Uterus (tissue), 4 donors: ENCODE measurements around the gene PLA2G6. TPM values are rescaled to one million over a fixed set of nuclear protein-coding genes. Genes with fewer than 3 reads are reported as not detected.
"Not testable (repeated sequence)": the region's sequence is repeated elsewhere in the genome, so short reads cannot be mapped to it uniquely, and the experiment has no call there.

Source experiments
- DNase-seq, 2 donors: peaks; one replicate each; pipeline ENCODE4 v3.0.0-alpha.2; 2019 to 2020
- H3K27ac ChIP-seq, 2 donors: fragments of 200-600 bp; sonication (generic); 1 replicate in 1 of 2; 2 replicates in 1 of 2; pipeline ENCODE4 v1.5.1; 2016 to 2018
- H3K27me3 ChIP-seq, 2 donors: fragments of 200-600 bp; sonication (generic); one replicate each; pipeline ENCODE4 v1.5.1; 2018 to 2019; ENCODE audit warnings: control low read depth in 1 of 2
- H3K36me3 ChIP-seq, 2 donors: fragments of 200-600 bp; sonication (generic); one replicate each; pipeline ENCODE4 v1.5.1; 2019; ENCODE audit warnings: control low read depth in 1 of 2
- H3K4me1 ChIP-seq, 2 donors: fragments of 200-600 bp; sonication (generic); one replicate each; pipeline ENCODE4 v1.5.1; 2018 to 2019; ENCODE audit warnings: control low read depth in 1 of 2
- H3K4me3 ChIP-seq, 2 donors: fragments of 200-600 bp; sonication (generic); 1 replicate in 1 of 2; 2 replicates in 1 of 2; pipeline ENCODE4 v1.5.1; 2018 to 2019; ENCODE audit warnings: mild to moderate bottlenecking in 1 of 2
- H3K9me3 ChIP-seq, 2 donors: fragments of 200-600 bp; sonication (generic); one replicate each; pipeline ENCODE4 v1.5.1; 2019; ENCODE audit warnings: control low read depth in 1 of 2
- CTCF ChIP-seq, 4 experiments: fragments of 200-600 bp in 2 of 4; fragments of 450-650 bp in 2 of 4; sonication (generic) in 2 of 4; IDR thresholded peaks; one replicate each; pipeline ENCODE4 v1.5.1; 2016 to 2019; ENCODE audit warnings: antibody characterized with exemption in 4 of 4, mild to moderate bottlenecking in 2 of 4, moderate library complexity in 1 of 4
- POLR2A ChIP-seq, 2 donors: fragments of 450-650 bp; IDR thresholded peaks; one replicate each; pipeline ENCODE4 v1.6.1; 2016; ENCODE audit warnings: antibody characterized with exemption in 2 of 2, mild to moderate bottlenecking in 1 of 2, moderate library complexity in 1 of 2
- intact Hi-C: fragments of 100-400 bp; cut with DNase I; formaldehyde crosslinking; loops from one replicate; pipeline ENCODE4 v1.15.1; 2023; ENCODE audit warnings: low total_unique reads
- total RNA-seq, 4 donors: library from RNA; depleted of rRNA in 3 of 4; stranded (reverse); fragments of >200 nt in 3 of 4; gene quantifications; one replicate each; pipeline versions ENCODE4 v1.1.0 to v1.2.4, GENCODE V29; 2014 to 2023
- donor health status: DM: yes; HTN: yes; CAD: no.

PLA2G6 gene
- total RNA-seq, 4 donors from 2014 or later, result 8.7 to 50.9 (median 34.5) TPM

- no peaks in the 10 kb centered on the region for H3K4me1 ChIP-seq
- intact Hi-C loops, result loop anchor here (10.0 kb wide), 1 partner anchor 100 kb away; no protein-coding TSS in a partner anchor
- no peak for DNase-seq
- H3K9me3 ChIP-seq, result no peaks in the 10 kb centered on the region
- no peaks in the 10 kb centered on the region for H3K27me3 ChIP-seq
- H3K4me3 ChIP-seq, result no peak overlapping the region
- no peaks in the 10 kb centered on the region for H3K36me3 ChIP-seq
- TF ChIP-seq POLR2A (IDR thresholded peaks at IDR 0.05) (no peak), CTCF (IDR thresholded peaks at IDR 0.05) (no peak)
- H3K27ac ChIP-seq, result no peak overlapping the region
These were observed 57.2 kb downstream of the PLA2G6 start for GRCh38 chr22:38124236-38124974.

- Histone ChIP-seq H3K9me3 (no peaks in the 10 kb centered on the region), H3K27me3 (no peaks in the 10 kb centered on the region), H3K27ac (no peak overlapping the region), H3K4me1 (no peaks in the 10 kb centered on the region), H3K4me3 (no peak overlapping the region), H3K36me3 (no peaks in the 10 kb centered on the region)
- TF ChIP-seq POLR2A (IDR thresholded peaks at IDR 0.05), result no peak
- TF ChIP-seq CTCF (IDR thresholded peaks at IDR 0.05), result no peak
- intact Hi-C loops, result loop anchor here (10.0 kb wide), 1 partner anchor 102 kb away; no protein-coding TSS in a partner anchor
- DNase-seq, result no peak
These were observed 59.0 kb downstream of the PLA2G6 start for GRCh38 chr22:38122616-38123015.

DNA sequence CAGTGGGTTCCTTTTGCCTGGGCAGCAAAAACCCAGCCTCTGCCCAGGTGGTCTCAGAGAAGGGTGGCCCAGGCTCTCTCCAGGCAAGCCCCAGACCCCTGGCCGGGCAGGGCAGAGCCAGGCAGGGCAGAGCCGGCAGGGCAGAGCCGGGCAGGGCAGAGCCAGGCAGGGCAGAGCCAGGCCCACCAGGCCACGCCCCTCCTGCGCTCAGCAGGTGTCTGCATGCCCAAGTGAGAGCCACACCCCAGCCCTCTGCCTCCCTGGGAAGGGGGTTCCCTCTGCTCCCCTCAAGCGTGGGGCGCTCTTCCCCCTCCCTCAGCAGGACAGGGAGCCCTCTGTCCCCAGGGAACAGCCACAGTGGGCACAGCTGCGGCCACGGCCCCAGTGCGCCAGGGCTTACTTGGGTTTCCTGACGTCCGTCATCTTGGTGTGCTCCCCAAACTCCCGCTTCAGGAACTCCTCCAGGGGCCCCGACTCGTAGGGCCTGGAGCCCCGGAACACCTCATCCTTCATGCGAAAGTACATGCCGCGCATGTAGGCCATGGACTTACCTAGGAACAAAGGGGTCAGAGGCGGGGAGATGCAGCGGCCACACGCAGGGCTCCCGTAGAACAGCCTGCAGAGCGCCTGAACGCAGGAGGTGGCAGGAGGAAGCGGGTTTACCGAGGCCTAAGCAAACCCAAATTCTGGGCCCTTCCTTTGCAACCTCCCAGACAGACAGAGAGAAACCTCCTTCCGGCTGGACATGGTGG is 61.1 kb downstream of the PLA2G6 start:
- Histone ChIP-seq H3K36me3 (no peaks in the 10 kb centered on the region), H3K27ac (no peak overlapping the region), H3K27me3 (no peaks in the 10 kb centered on the region), H3K4me1 (no peaks in the 10 kb centered on the region), H3K9me3 (no peaks in the 10 kb centered on the region), H3K4me3 (no peak overlapping the region)
- no peak for TF ChIP-seq CTCF (IDR thresholded peaks at IDR 0.05)
- TF ChIP-seq POLR2A (IDR thresholded peaks at IDR 0.05), result no peak
- DNase-seq, result no peak
- intact Hi-C loops, result loop anchor here (10.0 kb wide), 1 partner anchor 104 kb away; no protein-coding TSS in a partner anchor

DNA sequence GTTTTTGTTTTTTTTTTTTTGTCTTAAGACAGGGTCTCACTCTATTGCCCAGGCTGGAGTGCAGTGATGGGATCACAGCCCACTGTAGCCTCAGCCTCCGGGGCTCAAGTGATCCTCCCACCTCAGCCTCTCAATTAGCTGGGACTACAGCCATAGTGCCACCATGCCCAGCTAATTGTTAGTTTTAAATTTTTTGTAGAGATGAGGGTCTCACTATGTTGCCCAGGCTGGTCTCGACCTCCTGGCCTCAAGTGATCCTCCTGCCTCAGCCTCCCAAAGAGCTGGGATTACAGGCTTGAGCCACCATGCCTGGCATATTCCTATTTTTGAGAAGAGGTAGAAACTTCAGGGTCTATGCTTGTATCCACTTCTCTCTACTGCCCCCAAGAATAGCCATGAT is 62.9 kb downstream of the PLA2G6 start:
- H3K36me3 ChIP-seq, H3K9me3 ChIP-seq, H3K27ac ChIP-seq, DNase-seq, H3K27me3 ChIP-seq, H3K4me1 ChIP-seq, intact Hi-C loops, H3K4me3 ChIP-seq: not testable (repeated sequence)

DNA sequence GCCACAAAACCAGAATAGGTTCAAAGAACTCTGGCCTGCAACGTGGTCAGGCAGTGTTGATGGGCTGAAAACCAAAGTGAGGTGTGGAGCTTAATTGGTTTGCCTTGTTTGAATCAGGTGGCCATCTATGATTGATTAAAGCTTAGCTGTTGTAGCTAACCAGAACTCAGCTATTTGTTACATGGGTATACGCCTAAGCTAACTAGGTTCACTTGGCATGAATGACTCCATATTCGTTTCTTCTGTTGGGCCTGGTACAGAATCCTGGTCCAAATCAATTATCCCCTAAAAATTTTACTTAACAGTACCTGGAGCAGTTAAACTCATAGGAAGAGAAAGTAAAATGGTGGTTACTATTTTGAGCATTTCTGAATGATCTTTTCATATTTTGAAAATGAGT is 63.4 kb downstream of the PLA2G6 start:
- no peak overlapping the region for H3K4me3 ChIP-seq
- intact Hi-C loops, result no loop called here
- no peaks in the 10 kb centered on the region for H3K9me3 ChIP-seq
- no peak overlapping the region for H3K27ac ChIP-seq
- H3K36me3 ChIP-seq, result no peaks in the 10 kb centered on the region
- no peak for DNase-seq
- TF ChIP-seq CTCF (IDR thresholded peaks at IDR 0.05) (no peak), POLR2A (IDR thresholded peaks at IDR 0.05) (no peak)
- H3K27me3 ChIP-seq, result no peaks in the 10 kb centered on the region
- no peaks in the 10 kb centered on the region for H3K4me1 ChIP-seq

DNA sequence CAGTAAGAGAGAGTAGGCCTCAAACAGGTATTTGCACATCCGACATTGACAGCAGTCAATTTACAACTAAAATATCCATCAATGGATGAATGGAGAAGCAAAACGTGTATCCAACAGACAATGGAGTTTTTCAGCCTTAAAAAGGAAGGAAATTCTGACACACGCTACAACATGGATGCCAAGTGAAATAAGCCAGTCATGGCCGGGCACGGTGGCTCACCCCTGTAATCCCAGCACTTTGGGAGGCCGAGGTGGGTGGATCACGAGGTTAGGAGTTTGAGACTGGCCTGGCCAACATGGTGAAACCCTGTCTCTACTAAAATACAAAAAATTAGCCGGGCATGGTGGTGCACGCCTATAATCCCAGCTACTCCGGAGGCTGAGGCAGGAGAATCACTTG is 64.1 kb downstream of the PLA2G6 start:
- intact Hi-C loops, DNase-seq, H3K36me3 ChIP-seq, H3K27ac ChIP-seq, H3K9me3 ChIP-seq, H3K4me1 ChIP-seq, H3K4me3 ChIP-seq, H3K27me3 ChIP-seq: not testable (repeated sequence)
